GM18867 (cell line): ENCODE results near the gene TCIRG1.
A peak's percentile ranks its signal among the peaks of the same experiment; 100 is the strongest.
"Not testable (repeated sequence)": the region's sequence is repeated elsewhere in the genome, so short reads cannot be mapped to it uniquely, and the experiment has no call there.

ENCODE experiments used
- ATAC-seq: cut with Tn5 transposase; IDR thresholded peaks from one replicate; pipeline ENCODE4 v1.9.1; 2021; ENCODE audit warnings: mild to moderate bottlenecking, moderate library complexity; ENCODE audit not compliant: unreplicated experiment

TCIRG1 gene

GRCh38 chr11:68038718-68039525 lies at the start of gene TCIRG1:
Gene TCIRG1 (plus strand): TSS chr11:68039025. CDS start chr11:68041272, 2,247 bp downstream.
- ATAC-seq = peak; percentile 43

GRCh38 chr11:67990546-67991346 lies 48.1 kb upstream of the TCIRG1 start:
- ATAC-seq = not testable (repeated sequence)

GRCh38 chr11:67991347-67992121 lies 47.3 kb upstream of the TCIRG1 start:
- not testable (repeated sequence) for ATAC-seq

GRCh38 chr11:67993821-67994220 lies 45.0 kb upstream of the TCIRG1 start:
- ATAC-seq = not testable (repeated sequence)

- not testable (repeated sequence) for ATAC-seq
Measured at GRCh38 chr11:67994387-67994786, 44.4 kb upstream of the TCIRG1 start.

GRCh38 chr11:67995129-67995528 lies 43.7 kb upstream of the TCIRG1 start:
- ATAC-seq = not testable (repeated sequence)

GRCh38 chr11:67995579-67995978 lies 43.2 kb upstream of the TCIRG1 start:
- ATAC-seq = not testable (repeated sequence)

GRCh38 chr11:67996051-67996450 lies 42.8 kb upstream of the TCIRG1 start:
- ATAC-seq = no peak

GRCh38 chr11:67996622-67997474 lies 42.0 kb upstream of the TCIRG1 start:
- ATAC-seq = no peak

- ATAC-seq = no peak
Measured at GRCh38 chr11:67997475-67997921, 41.3 kb upstream of the TCIRG1 start.

GRCh38 chr11:67998150-67999045 lies 40.4 kb upstream of the TCIRG1 start:
- no peak for ATAC-seq

- ATAC-seq = no peak
Measured at GRCh38 chr11:67999201-67999629, 39.6 kb upstream of the TCIRG1 start.

- ATAC-seq = no peak
Measured at GRCh38 chr11:67999704-68000103, 39.1 kb upstream of the TCIRG1 start.

- peak; percentile 22 for ATAC-seq
Measured at GRCh38 chr11:68002575-68002937, 36.3 kb upstream of the TCIRG1 start.

GRCh38 chr11:68002938-68003845 lies 35.6 kb upstream of the TCIRG1 start:
- peak; percentile 42 for ATAC-seq

- ATAC-seq = peak; percentile 61
Measured at GRCh38 chr11:68003846-68004550, 34.8 kb upstream of the TCIRG1 start, which contains the start of gene UNC93B1. Gene UNC93B1 (minus strand): TSS chr11:68004097. CDS start chr11:68004043, 54 bp downstream.
